Mesothelial cell of epicardium (in vitro differentiated cells): ENCODE results near the gene GOLGB1. TPM values are rescaled to one million over a fixed set of nuclear protein-coding genes. Genes with fewer than 3 reads are reported as not detected.
"Not testable (repeated sequence)": the region's sequence is repeated elsewhere in the genome, so short reads cannot be mapped to it uniquely, and the experiment has no call there.

ENCODE experiments used
- DNase-seq, 2 experiments: peaks; one replicate each; pipeline ENCODE4 v3.0.0; 2021; ENCODE audit warnings: low spot score in 2 of 2; ENCODE audit not compliant: unreplicated experiment in 2 of 2
- H3K27ac Mint-ChIP-seq: 2 replicates; pipeline ENCODE4 v1.8.0; 2021; ENCODE audit warnings: mixed read lengths
- H3K27me3 Mint-ChIP-seq: 2 replicates; pipeline ENCODE4 v1.8.0; 2021; ENCODE audit warnings: low read depth, mixed read lengths
- H3K36me3 Mint-ChIP-seq: 2 replicates; pipeline ENCODE4 v1.8.0; 2021; ENCODE audit warnings: mixed read lengths
- H3K4me1 Mint-ChIP-seq: 2 replicates; pipeline ENCODE4 v1.8.0; 2021; ENCODE audit warnings: mixed read lengths
- H3K4me3 Mint-ChIP-seq: 2 replicates; pipeline ENCODE4 v1.8.0; 2021; ENCODE audit warnings: mild to moderate bottlenecking, moderate library complexity, mixed read lengths
- H3K9me3 Mint-ChIP-seq: 2 replicates; pipeline ENCODE4 v1.8.0; 2021; ENCODE audit warnings: mixed read lengths
- CTCF ChIP-seq: fragments of 200-600 bp; sonication (generic); IDR thresholded peaks from one replicate; pipeline ENCODE4 v1.5.0; 2021; ENCODE audit warnings: antibody characterized with exemption; ENCODE audit not compliant: unreplicated experiment
- total RNA-seq: library from RNA; stranded (reverse); gene quantifications from 3 replicates; pipeline ENCODE4 v1.2.1, GENCODE V29; 2021

The GOLGB1 gene
- total RNA-seq, 1 donor from 2014 or later = 79.4 TPM

GRCh38 chr3:121748680-121749275 is 763 bp downstream of the GOLGB1 start:
- no peak overlapping the region for H3K27ac Mint-ChIP-seq
- DNase-seq = no peak
- peaks cover 2% of the 10 kb centered on the region for H3K4me1 Mint-ChIP-seq
- TF ChIP-seq CTCF = no peak
- H3K4me3 Mint-ChIP-seq = no peak overlapping the region
- peaks cover 15% of the 10 kb centered on the region for H3K27me3 Mint-ChIP-seq
- H3K9me3 Mint-ChIP-seq = no peaks in the 10 kb centered on the region
- H3K36me3 Mint-ChIP-seq = no peaks in the 10 kb centered on the region

GRCh38 chr3:121747976-121748375 is 1.6 kb downstream of the GOLGB1 start:
- no peak overlapping the region for H3K27ac Mint-ChIP-seq
- no peak for DNase-seq

GRCh38 chr3:121743106-121743505 is 6.4 kb downstream of the GOLGB1 start:
- DNase-seq, H3K9me3 Mint-ChIP-seq, H3K27me3 Mint-ChIP-seq, H3K27ac Mint-ChIP-seq, H3K4me3 Mint-ChIP-seq, H3K4me1 Mint-ChIP-seq: not testable (repeated sequence)
- peaks cover 15% of the 10 kb centered on the region for H3K36me3 Mint-ChIP-seq

More at GRCh38 chr3:121747976-121748375, 1.6 kb downstream of the GOLGB1 start:
- Mint-ChIP-seq H3K4me1 (peaks cover 2% of the 10 kb centered on the region), H3K4me3 (no peak overlapping the region), H3K27me3 (peaks cover 13% of the 10 kb centered on the region), H3K36me3 (peaks cover 3% of the 10 kb centered on the region), H3K9me3 (no peaks in the 10 kb centered on the region)
- TF ChIP-seq CTCF = no peak

GRCh38 chr3:121740896-121741295 is 8.6 kb downstream of the GOLGB1 start:
- H3K4me3 Mint-ChIP-seq = no peak overlapping the region
- H3K36me3 Mint-ChIP-seq = peaks cover 19% of the 10 kb centered on the region
- peaks cover 3% of the 10 kb centered on the region for H3K9me3 Mint-ChIP-seq
- peak overlapping the region; percentile 75 for H3K27ac Mint-ChIP-seq
- no peak for DNase-seq
- TF ChIP-seq CTCF = no peak
- peaks cover 2% of the 10 kb centered on the region for H3K4me1 Mint-ChIP-seq
- no peaks in the 10 kb centered on the region for H3K27me3 Mint-ChIP-seq

GRCh38 chr3:121739902-121740301 is 9.6 kb downstream of the GOLGB1 start:
- H3K27ac Mint-ChIP-seq = no peak overlapping the region
- H3K4me3 Mint-ChIP-seq = no peak overlapping the region
- H3K27me3 Mint-ChIP-seq = no peaks in the 10 kb centered on the region
- H3K9me3 Mint-ChIP-seq = peaks cover 3% of the 10 kb centered on the region
- peaks cover 8% of the 10 kb centered on the region for H3K4me1 Mint-ChIP-seq
- no peak for DNase-seq
- no peak for TF ChIP-seq CTCF
- H3K36me3 Mint-ChIP-seq = peaks cover 19% of the 10 kb centered on the region

GRCh38 chr3:121737644-121738043 is 11.9 kb downstream of the GOLGB1 start:
- Mint-ChIP-seq H3K4me3 (no peak overlapping the region), H3K36me3 (peaks cover 13% of the 10 kb centered on the region), H3K27me3 (no peaks in the 10 kb centered on the region), H3K4me1 (peaks cover 8% of the 10 kb centered on the region), H3K9me3 (peaks cover 3% of the 10 kb centered on the region), H3K27ac (no peak overlapping the region)
- no peak for TF ChIP-seq CTCF
- no peak for DNase-seq
